Gastroesophageal sphincter (tissue), 3 donors: Measurements from ENCODE around the gene FOCAD.

ENCODE experiments used
- CTCF ChIP-seq, 4 experiments: fragments of 200-600 bp in 2 of 4; fragments of 450-650 bp in 2 of 4; sonication (generic) in 1 of 4; IDR thresholded peaks; one replicate each; pipeline ENCODE4 v1.5.1; 2017 to 2019; ENCODE audit warnings: antibody characterized with exemption in 4 of 4, mild to moderate bottlenecking in 2 of 4, moderate library complexity in 2 of 4
- EP300 ChIP-seq: sonication (generic); formaldehyde crosslinking; IDR thresholded peaks from one replicate; pipeline ENCODE4 v1.6.1; 2017; ENCODE audit warnings: antibody characterized with exemption, mild to moderate bottlenecking
- POLR2AphosphoS5 ChIP-seq: sonication (generic); formaldehyde crosslinking; IDR thresholded peaks from one replicate; pipeline ENCODE4 v1.6.1; 2017; ENCODE audit warnings: antibody characterized with exemption

GRCh38 chr9:20994486-20994885 lies 310.4 kb downstream of the FOCAD start:
- TF ChIP-seq EP300 (no peak), CTCF (IDR thresholded peaks at IDR 0.05) (no peak), POLR2AphosphoS5 (no peak)
